Transverse colon (tissue), 4 donors: ENCODE data around the gene STIM1.

Experiments
- CTCF ChIP-seq, 5 experiments: fragments of 200-600 bp in 3 of 5; fragments of 450-650 bp in 2 of 5; sonication (generic) in 3 of 5; IDR thresholded peaks; 1 replicate in 2 of 5; 2 replicates in 3 of 5; pipeline ENCODE4 v1.5.1; 2016 to 2017; ENCODE audit warnings: antibody characterized with exemption in 5 of 5, inconsistent platforms in 3 of 5, mild to moderate bottlenecking in 2 of 5, moderate library complexity in 1 of 5
- EP300 ChIP-seq: sonication (generic); formaldehyde crosslinking; IDR thresholded peaks from one replicate; pipeline ENCODE4 v1.6.1; 2017; ENCODE audit warnings: antibody characterized with exemption, low read depth
- POLR2A ChIP-seq: fragments of 450-650 bp; IDR thresholded peaks from one replicate; pipeline ENCODE4 v1.6.1; 2016; ENCODE audit warnings: antibody characterized with exemption, mild to moderate bottlenecking, moderate library complexity
- POLR2AphosphoS5 ChIP-seq, 3 donors: sonication (generic); formaldehyde crosslinking; IDR thresholded peaks; one replicate each; pipeline ENCODE4 v1.6.1; 2016; ENCODE audit warnings: antibody characterized with exemption in 3 of 3

DNA sequence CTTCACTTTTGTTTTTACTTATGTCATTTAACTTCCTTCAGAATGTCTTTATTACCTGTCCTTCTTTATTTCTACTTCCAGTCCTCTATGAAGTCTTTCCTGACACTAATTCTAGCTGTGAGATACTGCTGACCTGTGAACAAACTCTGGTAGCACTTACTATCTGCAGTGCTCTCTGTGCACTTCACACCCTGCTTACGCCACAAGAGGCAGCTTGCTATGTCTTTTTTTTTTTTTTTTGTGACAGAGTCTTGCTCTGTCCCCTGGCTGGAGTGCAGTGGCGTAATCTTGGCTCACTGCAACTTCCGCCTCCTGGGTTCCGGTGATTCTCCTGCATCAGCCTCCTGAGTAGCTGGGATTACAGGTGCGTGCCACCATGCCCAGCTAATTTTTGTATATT, 10.7 kb downstream of the STIM1 start:
- TF ChIP-seq CTCF (IDR thresholded peaks at IDR 0.05): no peak
- TF ChIP-seq POLR2A: no peak
- no peak for TF ChIP-seq POLR2AphosphoS5 (IDR thresholded peaks at IDR 0.05)
- no peak for TF ChIP-seq EP300
